Stimulated activated naive CD8-positive, alpha-beta T cell treated with anti-CD3 and anti-CD28 coated beads, Interleukin-15, amount 100 ng/mL, for 72 hours (primary cell): ENCODE measurements around the gene UBE2O.

Source experiments
- ATAC-seq: fragments of 150-1000 bp; cut with Tn5 transposase; 2 replicates; pipeline ENCODE4 v1.10.0; 2021; ENCODE audit warnings: mild to moderate bottlenecking, moderate library complexity
- DNase-seq, 2 donors: peaks; one replicate each; pipeline ENCODE4 v3.0.0; 2021 to 2022
- H3K27ac Mint-ChIP-seq, 2 donors: one replicate each; pipeline ENCODE4 v1.8.0; 2022; ENCODE audit warnings: mild to moderate bottlenecking in 2 of 2, mixed read lengths in 2 of 2, moderate library complexity in 2 of 2
- H3K27me3 Mint-ChIP-seq: one replicate; pipeline ENCODE4 v1.8.0; 2022; ENCODE audit warnings: mixed read lengths
- H3K4me1 Mint-ChIP-seq: one replicate; pipeline ENCODE4 v1.8.0; 2022; ENCODE audit warnings: mild to moderate bottlenecking, mixed read lengths
- H3K4me3 Mint-ChIP-seq, 2 donors: one replicate each; pipeline ENCODE4 v1.8.0; 2022; ENCODE audit warnings: mild to moderate bottlenecking in 2 of 2, mixed read lengths in 2 of 2, moderate library complexity in 1 of 2
- H3K9me3 Mint-ChIP-seq, 2 donors: one replicate each; pipeline ENCODE4 v1.8.0; 2022; ENCODE audit warnings: mixed read lengths in 2 of 2

UBE2O gene

GRCh38 chr17:76441686-76442340, 11.1 kb downstream of the UBE2O start:
- H3K27me3 Mint-ChIP-seq = no peaks in the 10 kb centered on the region
- H3K4me3 Mint-ChIP-seq = no peak overlapping the region

DNA sequence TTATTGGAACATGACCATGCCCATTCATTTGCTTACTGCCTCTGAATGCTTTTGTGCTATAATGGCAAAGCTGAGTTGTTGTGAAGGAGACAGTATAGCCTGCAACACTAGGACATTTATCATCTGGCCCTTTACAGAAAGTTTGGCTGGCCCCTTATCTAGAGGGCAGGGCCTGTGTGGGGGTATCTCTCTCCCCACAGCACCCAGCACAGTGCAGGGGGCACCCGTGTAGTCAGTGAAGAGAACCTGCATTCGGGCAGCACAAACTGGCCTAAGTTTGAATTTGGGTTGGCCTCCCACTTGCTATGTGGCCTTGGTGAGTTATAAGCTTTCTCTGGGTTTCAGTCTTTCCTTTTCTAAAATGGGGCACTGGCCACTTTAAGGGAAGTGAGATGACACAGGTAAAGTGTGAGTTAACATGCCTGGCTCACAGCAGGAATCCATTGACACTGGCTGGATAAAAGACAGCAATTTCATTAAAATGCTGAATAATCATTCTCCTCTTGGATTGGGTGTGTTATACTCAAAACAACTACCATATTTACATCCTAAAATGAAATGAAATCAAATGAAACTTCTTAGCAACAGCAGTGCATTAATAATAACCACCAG, 12.1 kb downstream of the UBE2O start:
- no peaks in the 10 kb centered on the region for H3K27me3 Mint-ChIP-seq
- H3K9me3 Mint-ChIP-seq = no peaks in the 10 kb centered on the region
- no peak for ATAC-seq
- H3K27ac Mint-ChIP-seq = no peak overlapping the region
- no peak overlapping the region for H3K4me3 Mint-ChIP-seq
- peaks cover 66% of the 10 kb centered on the region for H3K4me1 Mint-ChIP-seq
- DNase-seq = no peak

More at GRCh38 chr17:76441686-76442340, 11.1 kb downstream of the UBE2O start:
- no peak overlapping the region for H3K27ac Mint-ChIP-seq
- peaks cover 70% of the 10 kb centered on the region for H3K4me1 Mint-ChIP-seq
- DNase-seq (no peak), ATAC-seq (no peak)
- H3K9me3 Mint-ChIP-seq = no peaks in the 10 kb centered on the region

DNA sequence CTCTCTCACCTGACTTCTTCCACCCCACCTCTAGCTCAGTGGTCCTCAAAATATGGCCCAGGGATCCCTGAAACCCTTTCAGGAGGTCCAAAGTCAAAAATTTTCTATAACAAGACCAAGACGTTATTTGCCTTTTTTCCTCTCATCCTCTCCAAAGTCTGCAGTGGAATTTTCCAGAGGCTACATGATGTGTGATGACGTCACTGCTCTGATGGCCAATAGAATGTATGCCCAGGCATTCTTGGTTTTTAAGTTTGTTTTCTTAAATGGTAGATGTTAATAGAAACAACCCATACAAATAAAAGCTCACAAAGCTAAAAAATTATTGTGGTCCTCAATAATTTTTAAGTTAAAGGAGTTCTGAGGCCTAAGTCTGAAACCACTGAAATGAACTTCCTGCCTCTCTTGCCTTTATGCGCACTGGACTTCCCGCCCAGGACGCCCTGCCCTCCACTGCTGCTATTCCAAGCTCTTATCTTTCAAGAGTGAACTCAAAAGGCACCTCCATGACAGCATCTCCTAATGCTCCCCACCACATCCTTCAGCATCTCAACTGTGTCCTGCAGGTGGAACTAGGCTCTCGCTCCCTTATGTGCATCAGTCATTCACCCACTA, 13.5 kb downstream of the UBE2O start:
- Mint-ChIP-seq H3K9me3 (no peaks in the 10 kb centered on the region), H3K27ac (no peak overlapping the region), H3K4me3 (no peak overlapping the region), H3K27me3 (no peaks in the 10 kb centered on the region), H3K4me1 (peaks cover 52% of the 10 kb centered on the region)
- DNase-seq (no peak), ATAC-seq (no peak)

DNA sequence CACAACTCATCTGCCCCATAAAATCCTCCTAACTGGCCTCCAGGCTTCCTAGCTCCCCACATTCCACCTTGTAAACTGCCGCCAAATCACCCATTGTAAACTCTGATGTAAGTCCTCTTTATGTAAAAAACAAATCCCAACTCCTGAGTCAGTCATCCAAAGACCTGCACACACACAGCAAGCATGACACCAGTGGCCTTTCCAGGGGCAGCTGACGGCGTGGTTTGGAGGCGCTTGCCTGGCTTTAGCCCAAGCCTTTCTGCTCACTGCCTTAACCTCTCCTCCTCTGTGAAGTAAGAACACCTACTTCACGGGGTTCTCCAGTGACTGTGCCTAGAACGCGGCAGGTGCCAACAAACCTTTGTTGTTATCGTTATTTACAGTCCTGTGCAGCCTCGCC, 14.0 kb downstream of the UBE2O start:
- H3K4me1 Mint-ChIP-seq = peaks cover 47% of the 10 kb centered on the region
- DNase-seq (no peak), ATAC-seq (no peak)
- H3K9me3 Mint-ChIP-seq = no peaks in the 10 kb centered on the region
- no peak overlapping the region for H3K4me3 Mint-ChIP-seq
- H3K27me3 Mint-ChIP-seq = no peaks in the 10 kb centered on the region
- H3K27ac Mint-ChIP-seq = no peak overlapping the region

DNA sequence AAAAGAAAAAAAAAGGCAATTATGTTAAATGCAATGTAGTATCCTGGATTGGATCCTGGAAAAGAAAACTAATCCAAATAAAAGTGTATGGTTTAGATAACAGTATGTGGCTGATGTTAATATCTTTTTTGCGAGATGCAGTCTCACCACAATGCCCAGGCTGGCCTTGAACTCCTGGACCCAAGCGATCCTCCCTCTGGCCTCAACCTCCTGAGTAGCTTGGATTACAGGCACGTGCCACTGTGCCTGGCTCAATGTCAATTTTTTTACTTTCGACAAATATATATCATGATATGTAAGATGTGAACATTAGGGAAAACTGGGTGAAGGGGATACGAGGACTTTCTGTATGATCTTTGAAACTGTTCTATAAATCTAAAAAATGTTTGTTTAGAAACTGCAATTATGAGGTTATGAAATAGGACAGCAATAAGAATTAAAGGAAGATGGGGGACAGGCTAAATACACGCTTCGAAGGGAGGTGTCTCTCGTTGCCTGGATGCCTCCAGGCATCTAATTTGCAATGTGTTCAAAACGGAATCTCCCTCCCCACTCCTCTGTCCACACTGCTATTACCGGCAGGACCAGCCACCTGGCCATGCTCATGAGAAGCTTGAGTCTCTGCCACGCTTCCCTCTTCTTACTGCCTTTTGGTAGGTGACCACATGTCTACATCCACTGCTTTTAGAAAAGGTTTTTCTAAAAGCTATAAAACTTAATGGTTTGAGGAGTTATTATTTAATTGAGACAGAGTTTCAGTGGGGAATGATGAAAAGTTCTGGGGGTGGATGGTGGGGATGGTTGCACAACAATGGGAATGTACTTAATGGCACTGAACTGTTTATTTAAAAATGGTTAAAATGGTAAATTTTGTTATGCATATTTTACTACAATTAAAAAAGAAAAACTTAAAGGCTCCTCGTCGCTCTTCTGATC, 15.2 kb downstream of the UBE2O start:
- Mint-ChIP-seq H3K27me3 (no peaks in the 10 kb centered on the region), H3K9me3 (no peaks in the 10 kb centered on the region), H3K27ac (no peak overlapping the region), H3K4me3 (no peak overlapping the region), H3K4me1 (peaks cover 35% of the 10 kb centered on the region)
- DNase-seq (no peak), ATAC-seq (no peak)

DNA sequence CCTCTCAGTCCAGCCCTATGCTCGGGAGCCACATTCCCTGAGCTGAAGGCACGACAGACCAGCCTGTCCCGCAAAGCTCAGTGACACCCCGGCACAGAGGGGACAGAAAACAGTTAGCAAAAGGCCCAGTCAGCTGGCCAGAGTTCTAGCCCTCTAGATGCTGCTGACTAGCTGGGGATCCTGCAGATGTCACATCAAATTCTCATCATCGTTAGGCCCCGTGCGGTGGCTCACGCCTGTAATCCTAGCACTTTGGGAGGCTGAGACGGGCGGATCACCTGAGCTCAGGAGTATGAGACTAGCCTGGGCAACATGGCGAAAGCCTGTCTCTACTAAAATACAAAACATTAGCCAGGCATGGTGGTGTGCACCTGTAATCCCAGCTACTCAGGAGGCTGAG, 17.2 kb downstream of the UBE2O start:
- H3K4me1 Mint-ChIP-seq = peaks cover 25% of the 10 kb centered on the region
- H3K4me3 Mint-ChIP-seq = no peak overlapping the region
- no peaks in the 10 kb centered on the region for H3K27me3 Mint-ChIP-seq
- H3K27ac Mint-ChIP-seq = no peak overlapping the region
- no peak for ATAC-seq
- no peaks in the 10 kb centered on the region for H3K9me3 Mint-ChIP-seq
- DNase-seq = no peak

GRCh38 chr17:76434870-76435269, 18.1 kb downstream of the UBE2O start:
- no peaks in the 10 kb centered on the region for H3K9me3 Mint-ChIP-seq
- no peaks in the 10 kb centered on the region for H3K27me3 Mint-ChIP-seq
- peaks cover 25% of the 10 kb centered on the region for H3K4me1 Mint-ChIP-seq
- DNase-seq (no peak), ATAC-seq (no peak)
- no peak overlapping the region for H3K27ac Mint-ChIP-seq
- H3K4me3 Mint-ChIP-seq = no peak overlapping the region

DNA sequence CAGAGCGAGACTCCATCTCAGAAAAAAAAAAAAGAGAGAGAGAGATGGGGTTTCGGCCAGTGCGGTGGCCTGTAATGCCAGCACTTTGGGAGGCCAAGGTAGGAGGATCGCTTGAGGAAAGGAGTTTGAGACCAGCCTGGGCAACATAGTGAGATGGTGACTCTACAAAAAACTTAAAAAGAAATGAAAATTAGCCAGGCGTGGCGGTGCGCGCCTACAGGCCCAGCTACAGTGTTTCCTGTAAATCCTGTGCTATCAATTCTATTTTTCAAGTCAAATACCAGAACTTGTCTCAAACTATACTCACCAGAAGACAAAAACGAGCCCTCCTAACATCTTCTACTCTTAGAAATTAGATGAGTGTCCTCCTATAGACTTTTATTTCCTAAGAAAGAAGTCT, 19.3 kb downstream of the UBE2O start:
- no peaks in the 10 kb centered on the region for H3K9me3 Mint-ChIP-seq
- no peak overlapping the region for H3K4me3 Mint-ChIP-seq
- H3K27ac Mint-ChIP-seq = no peak overlapping the region
- ATAC-seq = no peak
- no peak for DNase-seq
- peaks cover 20% of the 10 kb centered on the region for H3K4me1 Mint-ChIP-seq
- H3K27me3 Mint-ChIP-seq = no peaks in the 10 kb centered on the region

DNA sequence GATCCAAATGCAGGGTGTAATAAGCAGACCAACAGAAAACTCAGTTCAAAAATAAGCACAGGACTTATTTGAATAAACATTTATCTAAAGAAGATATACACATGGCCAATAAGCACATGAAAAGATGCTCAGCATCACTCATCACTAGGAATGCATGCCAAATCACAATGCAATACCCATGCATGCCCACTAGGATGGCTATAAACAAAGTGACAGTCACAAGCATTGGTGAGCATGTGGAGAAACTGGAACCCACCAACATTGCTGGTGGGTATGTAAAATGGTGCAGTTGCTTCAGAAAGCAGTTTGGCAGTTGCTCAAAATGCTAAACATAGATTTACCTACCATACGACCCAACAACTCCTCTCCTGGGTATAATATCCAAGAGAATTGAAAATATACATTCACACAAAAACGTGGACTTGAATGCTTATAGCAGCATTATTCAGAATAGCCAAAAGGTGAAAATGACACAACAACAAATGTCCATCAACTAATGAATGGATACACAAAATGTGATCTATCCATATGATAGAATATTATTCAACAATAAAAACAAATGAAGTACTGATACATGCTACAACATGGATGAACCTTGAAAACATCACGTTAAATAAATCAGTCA, 20.1 kb downstream of the UBE2O start:
- Mint-ChIP-seq H3K4me3 (no peak overlapping the region), H3K4me1 (peaks cover 24% of the 10 kb centered on the region), H3K9me3 (no peaks in the 10 kb centered on the region), H3K27me3 (no peaks in the 10 kb centered on the region), H3K27ac (no peak overlapping the region)
- peak; percentile 45 for ATAC-seq
- no peak for DNase-seq

DNA sequence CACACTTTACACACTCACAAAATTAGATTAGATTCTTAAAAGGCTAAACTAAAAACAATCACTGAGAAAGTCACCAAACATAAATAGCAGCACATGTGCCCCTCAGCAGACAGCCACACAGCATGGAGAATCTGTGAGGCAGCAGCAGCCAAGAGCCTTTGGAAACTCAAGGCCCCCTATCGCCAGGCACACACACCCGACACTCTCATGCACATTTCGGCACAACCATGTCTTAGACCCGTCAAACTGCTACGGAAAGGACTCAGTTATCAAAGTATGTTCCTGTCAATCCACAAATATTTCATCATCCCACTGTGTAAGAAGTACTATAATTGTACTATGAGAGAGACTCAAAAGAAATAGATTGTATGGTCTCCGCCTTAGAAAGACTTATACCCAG, 20.9 kb downstream of the UBE2O start:
- Mint-ChIP-seq H3K4me1 (peaks cover 32% of the 10 kb centered on the region), H3K27me3 (no peaks in the 10 kb centered on the region), H3K4me3 (no peak overlapping the region), H3K9me3 (no peaks in the 10 kb centered on the region), H3K27ac (no peak overlapping the region)
- ATAC-seq = no peak
- DNase-seq = no peak

GRCh38 chr17:76431509-76431908, 21.4 kb downstream of the UBE2O start:
- DNase-seq (no peak), ATAC-seq (no peak)
- peaks cover 32% of the 10 kb centered on the region for H3K4me1 Mint-ChIP-seq
- no peaks in the 10 kb centered on the region for H3K9me3 Mint-ChIP-seq
- H3K27ac Mint-ChIP-seq = no peak overlapping the region
- H3K4me3 Mint-ChIP-seq = no peak overlapping the region
- H3K27me3 Mint-ChIP-seq = no peaks in the 10 kb centered on the region

DNA sequence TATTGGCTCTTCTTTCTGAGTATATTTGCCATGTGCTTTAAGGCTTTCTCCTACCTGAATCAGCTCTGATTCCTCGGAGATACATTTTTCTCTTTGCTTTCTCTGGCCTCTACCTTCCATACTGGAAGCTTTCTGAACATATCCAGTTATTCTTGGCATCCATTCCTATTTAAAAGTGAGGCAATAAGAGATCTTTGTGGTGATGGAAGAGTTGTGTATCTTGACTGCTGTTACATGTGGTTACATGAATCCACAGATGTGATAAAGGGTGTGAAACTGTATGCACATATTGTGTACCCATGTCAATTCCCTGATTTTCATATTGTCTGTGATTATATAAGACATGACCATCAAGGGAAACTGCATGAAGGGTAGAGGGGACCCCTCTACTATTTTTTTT, 24.4 kb downstream of the UBE2O start:
- no peak for DNase-seq
- no peak overlapping the region for H3K27ac Mint-ChIP-seq
- no peaks in the 10 kb centered on the region for H3K27me3 Mint-ChIP-seq
- no peak overlapping the region for H3K4me3 Mint-ChIP-seq
- ATAC-seq = no peak
- H3K4me1 Mint-ChIP-seq = peaks cover 30% of the 10 kb centered on the region
- H3K9me3 Mint-ChIP-seq = no peaks in the 10 kb centered on the region

DNA sequence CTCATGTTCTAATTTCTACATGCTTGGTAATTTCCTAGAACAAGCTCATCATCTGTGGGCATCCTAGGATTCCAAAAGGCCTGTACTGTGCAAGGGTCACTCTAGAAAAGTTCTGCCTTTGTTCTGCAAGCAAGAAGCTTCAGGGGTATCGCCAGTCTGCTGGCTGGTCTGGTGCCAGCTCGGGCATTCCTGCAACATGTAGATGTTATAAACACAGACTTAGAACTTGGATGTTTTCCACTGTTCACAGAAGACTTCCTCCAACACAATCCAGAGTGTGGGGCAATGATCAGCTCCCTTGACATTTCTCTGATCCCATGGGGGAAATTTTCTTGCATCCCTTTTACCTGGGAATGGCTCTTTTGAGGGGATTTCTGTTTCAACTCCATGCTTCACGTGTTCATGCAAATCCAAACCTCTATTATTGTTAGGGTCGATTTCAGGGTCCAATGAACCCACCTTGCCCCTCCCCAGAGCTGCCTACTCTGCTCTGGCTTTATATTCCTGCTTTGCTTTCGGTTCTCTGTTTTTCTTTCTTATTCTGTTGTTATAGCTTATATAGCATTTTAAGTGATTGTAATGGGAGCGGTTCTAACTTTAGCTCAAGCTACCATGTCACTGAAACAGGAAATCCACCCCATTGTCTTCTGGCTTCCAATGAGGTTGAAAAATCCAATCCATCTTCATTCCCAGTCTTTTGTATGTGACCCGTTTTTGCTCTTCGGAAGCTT, 25.3 kb downstream of the UBE2O start:
- Mint-ChIP-seq H3K27me3 (no peaks in the 10 kb centered on the region), H3K27ac (no peak overlapping the region), H3K4me3 (no peak overlapping the region), H3K9me3 (no peaks in the 10 kb centered on the region), H3K4me1 (peaks cover 33% of the 10 kb centered on the region)
- DNase-seq (no peak), ATAC-seq (no peak)

DNA sequence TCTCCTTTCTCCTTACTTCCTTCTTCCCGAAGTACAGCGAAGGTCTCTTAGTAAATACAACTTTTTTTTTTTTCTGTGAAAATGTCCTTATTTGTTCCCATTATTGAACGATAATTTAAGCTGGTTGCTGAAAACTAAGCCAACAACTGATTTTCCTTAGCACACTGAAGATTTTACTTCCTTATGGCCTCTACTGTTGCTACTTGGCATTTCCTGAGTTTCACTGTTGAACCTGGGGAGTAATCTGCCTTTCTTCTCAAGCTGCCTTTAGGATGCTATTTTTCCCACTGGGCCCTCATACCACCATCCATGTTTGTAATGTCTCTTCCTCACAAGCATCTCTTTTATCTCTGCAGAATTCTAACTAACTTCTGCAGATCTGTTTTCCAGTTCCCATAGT, 26.1 kb downstream of the UBE2O start:
- no peak for ATAC-seq
- Mint-ChIP-seq H3K4me3 (no peak overlapping the region), H3K27me3 (no peaks in the 10 kb centered on the region), H3K9me3 (no peaks in the 10 kb centered on the region), H3K4me1 (peaks cover 30% of the 10 kb centered on the region), H3K27ac (peak overlapping the region in 1 of 2 donors; percentile 29)
- no peak for DNase-seq

DNA sequence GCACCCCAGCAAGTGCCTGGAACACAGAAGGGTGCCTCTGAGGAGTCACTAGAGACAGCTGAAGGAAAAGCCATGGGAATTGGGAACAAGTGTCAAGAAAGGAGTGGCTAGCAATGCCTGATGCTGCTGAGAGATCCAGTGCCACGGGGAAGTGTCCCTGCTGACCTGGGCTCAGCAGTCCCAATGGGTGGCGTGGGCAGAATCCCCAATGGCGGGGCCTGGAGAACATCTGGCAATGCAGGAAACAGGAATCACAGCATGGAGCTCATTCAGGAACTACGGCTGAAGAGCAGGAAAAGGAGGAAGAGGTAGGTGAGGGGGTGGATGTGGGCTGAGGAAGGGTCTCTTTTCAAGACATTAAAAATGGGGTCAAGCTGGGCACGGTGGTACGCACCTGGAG, 30.1 kb downstream of the UBE2O start:
- no peak for ATAC-seq
- H3K27me3 Mint-ChIP-seq = no peaks in the 10 kb centered on the region
- H3K4me1 Mint-ChIP-seq = peaks cover 36% of the 10 kb centered on the region
- H3K4me3 Mint-ChIP-seq = no peak overlapping the region
- no peak overlapping the region for H3K27ac Mint-ChIP-seq
- no peaks in the 10 kb centered on the region for H3K9me3 Mint-ChIP-seq
- DNase-seq = no peak
